HEK293 (cell line): ENCODE measurements around the gene GNAI2.

ENCODE experiments used
- CTCF ChIA-PET: fragments of 350-600 bp; formaldehyde crosslinking; extraction: SDS; loops from one replicate; lab custom pipeline; 2021; ENCODE audit warnings: antibody characterized with exemption; lab: Yijun Ruan, JAX
- POLR2A ChIA-PET: fragments of 300-600 bp; formaldehyde crosslinking; extraction: SDS; loops from one replicate; lab custom pipeline; 2020; ENCODE audit warnings: antibody characterized with exemption, inconsistent platforms; lab: Yijun Ruan, JAX
- H3K27ac ChIP-seq: fragments of 200-500 bp; sonication (Bioruptor generic); 2 replicates; pipeline ENCODE4 v1.5.1; 2014; ENCODE audit warnings: low read depth, low read length, control low read depth, inconsistent platforms; ENCODE audit errors: extremely low read depth
- H3K36me3 ChIP-seq, 2 experiments: fragments of 200-500 bp in 1 of 2; sonication (Bioruptor generic) in 1 of 2; 1 replicate in 1 of 2; 2 replicates in 1 of 2; pipeline ENCODE4 v1.5.1; 2014 to 2017; ENCODE audit warnings: inconsistent platforms in 2 of 2, low read length in 2 of 2; ENCODE audit not compliant: control insufficient read depth in 2 of 2, insufficient read depth in 1 of 2
- H3K4me1 ChIP-seq: fragments of 200-500 bp; sonication (Bioruptor generic); 2 replicates; pipeline ENCODE4 v1.5.1; 2014; ENCODE audit warnings: mild to moderate bottlenecking, low read length, inconsistent platforms; ENCODE audit not compliant: control insufficient read depth, insufficient read depth
- H3K4me3 ChIP-seq: 2 replicates; pipeline ENCODE4 v1.5.1; 2011; ENCODE audit warnings: low read depth, mild to moderate bottlenecking, control low read depth, low read length, moderate library complexity
- H3K9me3 ChIP-seq: fragments of 200-500 bp; sonication (Bioruptor generic); 2 replicates; pipeline ENCODE4 v1.5.1; 2014; ENCODE audit warnings: low read depth, low read length, inconsistent platforms; ENCODE audit not compliant: control insufficient read depth, insufficient read depth
- GLIS1 ChIP-seq: fragments of 450-650 bp; formaldehyde crosslinking; IDR thresholded peaks from 2 replicates; pipeline ENCODE4 v1.5.1; 2016; ENCODE audit warnings: missing biosample characterization, missing genetic modification characterization
- GLIS2 ChIP-seq: fragments of 450-650 bp; formaldehyde crosslinking; IDR thresholded peaks from 2 replicates; pipeline ENCODE4 v1.5.1; 2016; ENCODE audit warnings: missing biosample characterization, missing genetic modification characterization
- IKZF3 ChIP-seq: fragments of 450-650 bp; IDR thresholded peaks from 2 replicates; pipeline ENCODE4 v1.5.0; 2018; ENCODE audit warnings: missing biosample characterization, mild to moderate bottlenecking, missing genetic modification characterization, moderate library complexity
- INSM2 ChIP-seq: fragments of 450-650 bp; formaldehyde crosslinking; IDR thresholded peaks from 2 replicates; pipeline ENCODE4 v1.5.1; 2016; ENCODE audit warnings: missing biosample characterization, missing genetic modification characterization
- KLF1 ChIP-seq: fragments of 450-650 bp; formaldehyde crosslinking; IDR thresholded peaks from 2 replicates; pipeline ENCODE4 v1.5.1; 2016; ENCODE audit warnings: missing biosample characterization, missing genetic modification characterization
- SCRT2 ChIP-seq: fragments of 450-650 bp; formaldehyde crosslinking; IDR thresholded peaks from 2 replicates; pipeline ENCODE4 v1.5.1; 2016; ENCODE audit warnings: missing biosample characterization, missing genetic modification characterization
- TSHZ1 ChIP-seq: fragments of 450-650 bp; formaldehyde crosslinking; IDR thresholded peaks from 2 replicates; pipeline ENCODE4 v1.5.1; 2016; ENCODE audit warnings: missing biosample characterization, missing genetic modification characterization, borderline replicate concordance
- YY1 ChIP-seq: fragments of 450-650 bp; formaldehyde crosslinking; IDR thresholded peaks from 2 replicates; pipeline ENCODE4 v1.5.1; 2018; ENCODE audit warnings: missing biosample characterization, missing genetic modification characterization
- ZBTB20 ChIP-seq: fragments of 450-650 bp; formaldehyde crosslinking; IDR thresholded peaks from 2 replicates; pipeline ENCODE4 v1.5.1; 2016; ENCODE audit warnings: missing biosample characterization, missing genetic modification characterization
- ZBTB21 ChIP-seq: fragments of 450-650 bp; formaldehyde crosslinking; IDR thresholded peaks from 2 replicates; pipeline ENCODE4 v1.5.1; 2017; ENCODE audit warnings: missing biosample characterization, missing genetic modification characterization
- ZIC2 ChIP-seq: fragments of 450-650 bp; formaldehyde crosslinking; IDR thresholded peaks from 2 replicates; pipeline ENCODE4 v1.5.1; 2016; ENCODE audit warnings: missing biosample characterization, missing genetic modification characterization
- ZNF10 ChIP-seq: fragments of 450-650 bp; formaldehyde crosslinking; IDR thresholded peaks from 2 replicates; pipeline ENCODE4 v1.5.1; 2017; ENCODE audit warnings: missing biosample characterization, missing genetic modification characterization
- ZNF248 ChIP-seq: fragments of 450-650 bp; formaldehyde crosslinking; IDR thresholded peaks from 2 replicates; pipeline ENCODE4 v1.5.1; 2017; ENCODE audit warnings: missing biosample characterization, missing genetic modification characterization
- ZNF292 ChIP-seq: fragments of 450-650 bp; formaldehyde crosslinking; IDR thresholded peaks from 2 replicates; pipeline ENCODE4 v1.5.1; 2016; ENCODE audit warnings: low read depth, missing biosample characterization, missing genetic modification characterization, borderline replicate concordance
- ZNF341 ChIP-seq: fragments of 450-650 bp; formaldehyde crosslinking; IDR thresholded peaks from 2 replicates; pipeline ENCODE4; 2016; ENCODE audit warnings: low read depth, missing biosample characterization, missing genetic modification characterization
- ZNF354C ChIP-seq: fragments of 450-650 bp; formaldehyde crosslinking; IDR thresholded peaks from 2 replicates; pipeline ENCODE4 v1.5.1; 2016; ENCODE audit warnings: missing biosample characterization, missing genetic modification characterization, low read depth, borderline replicate concordance
- ZNF610 ChIP-seq: fragments of 450-650 bp; formaldehyde crosslinking; IDR thresholded peaks from 2 replicates; pipeline ENCODE4 v1.5.1; 2016; ENCODE audit warnings: missing biosample characterization, missing genetic modification characterization, borderline replicate concordance
- ZNF654 ChIP-seq: fragments of 450-650 bp; formaldehyde crosslinking; IDR thresholded peaks from 2 replicates; pipeline ENCODE4 v1.5.1; 2016; ENCODE audit warnings: low read depth, missing biosample characterization, missing genetic modification characterization
- ZNF658 ChIP-seq: fragments of 450-650 bp; formaldehyde crosslinking; IDR thresholded peaks from 2 replicates; pipeline ENCODE4; 2016; ENCODE audit warnings: missing biosample characterization, missing genetic modification characterization
- ZNF677 ChIP-seq: fragments of 450-650 bp; IDR thresholded peaks from 2 replicates; pipeline ENCODE4 v1.5.0; 2018; ENCODE audit warnings: missing biosample characterization, mild to moderate bottlenecking, missing genetic modification characterization, moderate library complexity
- ZNF76 ChIP-seq: fragments of 450-650 bp; formaldehyde crosslinking; IDR thresholded peaks from 2 replicates; pipeline ENCODE4; 2016; ENCODE audit warnings: low read depth, missing biosample characterization, missing genetic modification characterization, borderline replicate concordance
- ZSCAN18 ChIP-seq: fragments of 450-650 bp; formaldehyde crosslinking; IDR thresholded peaks from 2 replicates; pipeline ENCODE4 v1.5.1; 2016; ENCODE audit warnings: missing biosample characterization, missing genetic modification characterization

The GNAI2 gene

GRCh38 chr3:50258979-50259378 is 23.0 kb downstream of the GNAI2 start:
- H3K9me3 ChIP-seq, result no peaks in the 10 kb centered on the region
- POLR2A ChIA-PET, result interaction anchor here (0.6 kb wide), 2 partner anchors 22 to 41 kb away, joined by 4 read pairs; no protein-coding TSS in a partner anchor
- H3K27ac ChIP-seq, result peak overlapping the region; percentile 31; the same call in 1 of the 2 replicates
- no peak overlapping the region for H3K4me3 ChIP-seq
- H3K4me1 ChIP-seq, result no peaks in the 10 kb centered on the region; the same call in 1 of the 2 replicates
- CTCF ChIA-PET, result interaction anchor here (0.6 to 3.9 kb wide), 11 partner anchors 11 to 135 kb away, joined by 3 to 49 read pairs (median 3); partner anchors contain the start of gene GNAI2
- H3K36me3 ChIP-seq, result peaks cover 5 to 29% of the 10 kb centered on the region in 2 experiments
- TF ChIP-seq ZSCAN18 (tag by site-specific recombination), result no peak
- TF ChIP-seq ZNF654 (tag by site-specific recombination), result no peak
- TF ChIP-seq IKZF3 (tag by site-specific recombination), result no peak
- TF ChIP-seq GLIS2 (tag by site-specific recombination), result peak; percentile 36; the same call in 1 of the 2 replicates
- peak; percentile 70 for TF ChIP-seq ZNF341 (tag by site-specific recombination)
- no peak for TF ChIP-seq ZNF354C (tag by site-specific recombination)
- no peak for TF ChIP-seq ZNF76
- TF ChIP-seq ZNF248, result no peak
- TF ChIP-seq ZNF658 (tag by site-specific recombination), result no peak
- peak; percentile 32; the same call in 1 of the 2 replicates for TF ChIP-seq KLF1 (tag by site-specific recombination)
- no peak for TF ChIP-seq TSHZ1 (tag by site-specific recombination)

- CTCF ChIA-PET, result interaction anchor here (0.6 to 3.9 kb wide), 16 partner anchors 11 to 134 kb away, joined by 3 to 49 read pairs (median 4); partner anchors contain the start of gene GNAI2
- no peak overlapping the region for H3K4me3 ChIP-seq
These were observed 23.5 kb downstream of the GNAI2 start for GRCh38 chr3:50259432-50260026.

GRCh38 chr3:50260027-50260941 is 24.3 kb downstream of the GNAI2 start:
- Histone ChIP-seq H3K4me1 (peaks cover 3% of the 10 kb centered on the region; the same call in 1 of the 2 replicates), H3K4me3 (peak overlapping the region; percentile 36), H3K27ac (peak overlapping the region; percentile 86), H3K36me3 (peaks cover 5 to 26% of the 10 kb centered on the region in 2 experiments), H3K9me3 (no peaks in the 10 kb centered on the region)
- ChIA-PET POLR2A (interaction anchor here (1.5 kb wide), 1 partner anchor 68 kb away, joined by 5 read pairs; the partner anchor contains the start of gene TUSC2), CTCF (interaction anchor here (0.7 to 3.9 kb wide), 12 partner anchors 11 to 67 kb away, joined by 3 to 49 read pairs (median 4); partner anchors contain the start of gene HYAL2)
- TF ChIP-seq ZBTB21 (tag by site-specific recombination), result no peak
- peak; percentile 91 for TF ChIP-seq GLIS1 (tag by site-specific recombination)
- TF ChIP-seq ZIC2, result peak; percentile 72
- TF ChIP-seq ZNF292 (tag by site-specific recombination), result no peak
- TF ChIP-seq ZBTB20 (tag by site-specific recombination), result peak; percentile 72
- TF ChIP-seq ZNF610 (tag by site-specific recombination), result peak; percentile 94
- TF ChIP-seq YY1, result 0 out of 2 replicates have a peak, but pooled peaks have one; percentile 12
- no peak for TF ChIP-seq INSM2 (tag by site-specific recombination)
- TF ChIP-seq ZNF677 (tag by site-specific recombination), result no peak

More at GRCh38 chr3:50259432-50260026, 23.5 kb downstream of the GNAI2 start:
- POLR2A ChIA-PET, result interaction anchor here (1.5 kb wide), 1 partner anchor 68 kb away, joined by 5 read pairs; the partner anchor contains the start of gene TUSC2
- TF ChIP-seq SCRT2 (tag by site-specific recombination) (peak; percentile 47), ZNF10 (no peak)
- H3K27ac ChIP-seq, result peak overlapping the region; percentile 86; the same call in 1 of the 2 replicates
- H3K36me3 ChIP-seq, result peaks cover 5 to 27% of the 10 kb centered on the region in 2 experiments
- H3K9me3 ChIP-seq, result no peaks in the 10 kb centered on the region
- H3K4me1 ChIP-seq, result no peaks in the 10 kb centered on the region; the same call in 1 of the 2 replicates
